H1 (cell line): ENCODE results near the gene SRRM5. TPM values are rescaled to one million over a fixed set of nuclear protein-coding genes. Genes with fewer than 3 reads are reported as not detected.

ENCODE experiments used
- CHD2 ChIP-seq: IDR thresholded peaks from 2 replicates; pipeline ENCODE4 v1.6.1; 2012; ENCODE audit warnings: low read length, improper control_type of control experiment
- EGR1 ChIP-seq: IDR thresholded peaks from 2 replicates; pipeline ENCODE4 v1.6.1; 2011; ENCODE audit warnings: low read depth, low read length, borderline replicate concordance
- GABPA ChIP-seq: IDR thresholded peaks from 2 replicates; pipeline ENCODE4 v1.6.1; 2011; ENCODE audit warnings: mild to moderate bottlenecking, low read length, moderate library complexity, borderline replicate concordance; ENCODE audit not compliant: insufficient read depth
- HDAC2 ChIP-seq, 2 experiments: fragments of 300-600 bp in 1 of 2; sonication (generic) in 1 of 2; IDR thresholded peaks; 2 replicates each; pipeline ENCODE4 v1.6.1; 2011 to 2012; ENCODE audit warnings: low read depth in 2 of 2, low read length in 2 of 2, mild to moderate bottlenecking in 2 of 2, moderate library complexity in 2 of 2, borderline replicate concordance in 1 of 2, inconsistent platforms in 1 of 2
- KDM5A ChIP-seq: fragments of 200-600 bp; IDR thresholded peaks from 2 replicates; pipeline ENCODE4 v1.7.1; 2012; ENCODE audit warnings: mild to moderate bottlenecking, low read length, inconsistent platforms, mixed read lengths
- polyA plus RNA-seq, 7 experiments: library from polyadenylated mRNA; depleted of rRNA in 3 of 7; stranded (reverse) in 5 of 7; unstranded in 2 of 7; fragments of >200 nt in 5 of 7; fragments of 200-250 nt in 2 of 7; gene quantifications; 1 replicate in 5 of 7; 2 replicates in 1 of 7; 4 replicates in 1 of 7; pipeline versions ENCODE4 v1.2.1 to v1.2.3, GENCODE V29; 2011 to 2013; ENCODE audit warnings: missing spikeins in 2 of 7, mixed read lengths in 2 of 7
- total RNA-seq: library from RNA; stranded (reverse); fragmentation: NEBNext Ultra II Directional; extraction: Animal tissue kit (Norgen Biotek cat#: 25700); gene quantifications from 2 replicates; pipeline ENCODE4 v1.2.1, GENCODE V29; 2021
- TF ChIP-seq, protein P1 (sequence below), 3 experiments: IDR thresholded peaks; 1 replicate in 2 of 3; 2 replicates in 1 of 3; pipeline versions ENCODE4 v1.5.1 to v1.6.1; 2011; ENCODE audit warnings: low read length in 3 of 3, mild to moderate bottlenecking in 3 of 3, inconsistent platforms in 2 of 3, low read depth in 1 of 3, moderate library complexity in 1 of 3; ENCODE audit not compliant: insufficient read depth in 1 of 3; ENCODE audit errors: control extremely low read depth in 1 of 3

SRRM5 gene
- total and polyA plus RNA-seq, 2 of the 8 experiments (the other 6 are each of a cell fraction or from before 2014, with no cell fraction given), result 0.06 to 0.11 TPM

DNA sequence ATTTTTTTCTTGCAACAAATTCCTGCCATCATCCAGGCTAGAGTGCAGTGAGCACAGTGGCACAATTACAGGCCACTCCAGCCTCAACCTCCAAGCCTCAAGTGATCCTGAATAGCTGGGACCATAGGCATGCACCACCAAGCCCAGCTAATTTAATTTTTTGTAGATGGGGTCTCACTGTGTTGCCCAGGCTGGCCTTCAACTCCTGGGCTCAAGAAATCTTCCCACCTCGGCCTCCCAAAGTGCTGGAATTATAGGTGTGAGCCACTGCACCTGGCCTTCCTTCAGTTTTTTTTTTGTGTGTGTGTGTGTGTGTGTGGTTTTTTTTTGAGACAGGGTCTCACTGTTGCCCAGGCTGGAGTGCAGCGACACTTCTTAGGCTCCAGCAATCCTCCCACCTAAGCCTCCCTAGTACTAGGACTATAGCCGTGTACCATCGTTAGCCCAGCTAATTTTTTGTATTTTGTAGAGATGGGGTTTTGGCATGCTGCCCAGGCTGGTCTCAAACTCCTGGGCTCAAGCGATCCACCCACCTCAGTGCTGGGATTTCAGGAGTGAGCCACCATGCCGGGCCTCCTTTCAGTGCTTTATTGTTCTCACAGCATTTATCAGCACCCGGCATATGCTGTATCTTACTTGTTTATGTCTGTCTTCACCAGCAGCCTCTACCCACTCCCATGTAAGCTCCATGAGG is 5.9 kb upstream of the SRRM5 start (continued):
- TF ChIP-seq, protein P1, sequence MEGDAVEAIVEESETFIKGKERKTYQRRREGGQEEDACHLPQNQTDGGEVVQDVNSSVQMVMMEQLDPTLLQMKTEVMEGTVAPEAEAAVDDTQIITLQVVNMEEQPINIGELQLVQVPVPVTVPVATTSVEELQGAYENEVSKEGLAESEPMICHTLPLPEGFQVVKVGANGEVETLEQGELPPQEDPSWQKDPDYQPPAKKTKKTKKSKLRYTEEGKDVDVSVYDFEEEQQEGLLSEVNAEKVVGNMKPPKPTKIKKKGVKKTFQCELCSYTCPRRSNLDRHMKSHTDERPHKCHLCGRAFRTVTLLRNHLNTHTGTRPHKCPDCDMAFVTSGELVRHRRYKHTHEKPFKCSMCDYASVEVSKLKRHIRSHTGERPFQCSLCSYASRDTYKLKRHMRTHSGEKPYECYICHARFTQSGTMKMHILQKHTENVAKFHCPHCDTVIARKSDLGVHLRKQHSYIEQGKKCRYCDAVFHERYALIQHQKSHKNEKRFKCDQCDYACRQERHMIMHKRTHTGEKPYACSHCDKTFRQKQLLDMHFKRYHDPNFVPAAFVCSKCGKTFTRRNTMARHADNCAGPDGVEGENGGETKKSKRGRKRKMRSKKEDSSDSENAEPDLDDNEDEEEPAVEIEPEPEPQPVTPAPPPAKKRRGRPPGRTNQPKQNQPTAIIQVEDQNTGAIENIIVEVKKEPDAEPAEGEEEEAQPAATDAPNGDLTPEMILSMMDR (IDR thresholded peaks at IDR 0.05; ENCODE audit: control extremely low read depth in 1 of 3, insufficient read depth in 1 of 3, low read depth in 1 of 3, low read length in 3 of 3), result no peak
- TF ChIP-seq EGR1 (no peak), GABPA (no peak), KDM5A (no peak), HDAC2 (IDR thresholded peaks at IDR 0.05; ENCODE audit: borderline replicate concordance in 1 of 2, low read depth in 2 of 2, low read length in 2 of 2) (no peak), CHD2 (no peak)
- TF ChIP-seq, all 59 proteins: peak for 0
